Measurements from ENCODE around the gene VIPR2.
A peak's percentile ranks its signal among the peaks of the same experiment; 100 is the strongest.

VIPR2 gene

GRCh38 chr7:159149488-159149887 lies 4.8 kb upstream of the VIPR2 start:
- Histone ChIP-seq H3K4me3 (no peak overlapping the region), H3K27ac (no peak overlapping the region)
- no peak for DNase-seq (ENCODE audit: low spot score)
- TF ChIP-seq CTCF (IDR thresholded peaks at IDR 0.05), result no peak

- H3K27ac ChIP-seq, result no peak overlapping the region
- H3K4me3 ChIP-seq, result no peak overlapping the region
- no peak for TF ChIP-seq CTCF (IDR thresholded peaks at IDR 0.05)
- DNase-seq (ENCODE audit: low spot score), result no peak
Observed at GRCh38 chr7:159148430-159149395, 4.0 kb upstream of the VIPR2 start.

GRCh38 chr7:159147687-159148086 lies 3.0 kb upstream of the VIPR2 start:
- no peak for TF ChIP-seq CTCF (IDR thresholded peaks at IDR 0.05)
- no peak overlapping the region for H3K27ac ChIP-seq
- H3K4me3 ChIP-seq, result no peak overlapping the region
- DNase-seq (ENCODE audit: low spot score), result peak; percentile 64

- Histone ChIP-seq H3K4me3 (no peak overlapping the region), H3K27ac (no peak overlapping the region)
- no peak for TF ChIP-seq CTCF (IDR thresholded peaks at IDR 0.05)
- DNase-seq (ENCODE audit: low spot score), result no peak
Observed at GRCh38 chr7:159147246-159147645, 2.6 kb upstream of the VIPR2 start.

GRCh38 chr7:159146084-159146858 lies 1.6 kb upstream of the VIPR2 start:
- Histone ChIP-seq H3K4me3 (no peak overlapping the region), H3K27ac (no peak overlapping the region)
- DNase-seq (ENCODE audit: low spot score), result no peak
- TF ChIP-seq CTCF (IDR thresholded peaks at IDR 0.05), result no peak

GRCh38 chr7:159145490-159145855 lies 806 bp upstream of the VIPR2 start:
- H3K4me3 ChIP-seq, result peak overlapping the region; percentile 94
- TF ChIP-seq CTCF (IDR thresholded peaks at IDR 0.05), result no peak
- H3K27ac ChIP-seq, result peak overlapping the region in 1 of 2 donors; percentile 71
- DNase-seq (ENCODE audit: low spot score), result no peak

Measured in coronary artery (tissue), 2 donors.